ENCODE measurements around the gene ATG13.
"Not testable (repeated sequence)": the region's sequence is repeated elsewhere in the genome, so short reads cannot be mapped to it uniquely, and the experiment has no call there.

- TF ChIP-seq POLR2AphosphoS5 (IDR thresholded peaks at IDR 0.05; ENCODE audit: low read depth, low read length); CTCF (IDR thresholded peaks at IDR 0.05 in 2 of 3, conservative IDR thresholded peaks at IDR 0.05 in 1 of 3; ENCODE audit: borderline replicate concordance in 1 of 3, insufficient read depth in 1 of 3, low read depth in 2 of 3, low read length in 2 of 3); ZNF274 (IDR thresholded peaks at IDR 0.05; ENCODE audit: low read depth, low read length); SP1 (IDR thresholded peaks at IDR 0.05; ENCODE audit: low read depth); EZH2 (IDR thresholded peaks at IDR 0.05); CEBPB (IDR thresholded peaks at IDR 0.05; ENCODE audit: low read depth); ZFX (IDR thresholded peaks at IDR 0.05); FOSL1 (IDR thresholded peaks at IDR 0.05; ENCODE audit: low read depth); POLR2A (IDR thresholded peaks at IDR 0.05; ENCODE audit: borderline replicate concordance, extremely low read depth, insufficient read depth, insufficient read length); EZH2phosphoT487 (IDR thresholded peaks at IDR 0.05; ENCODE audit: borderline replicate concordance); SIN3A (IDR thresholded peaks at IDR 0.05; ENCODE audit: low read depth); JUND (IDR thresholded peaks at IDR 0.05); RAD21 (IDR thresholded peaks at IDR 0.05; ENCODE audit: low read depth): not testable (repeated sequence)
- TF ChIP-seq, protein P1, sequence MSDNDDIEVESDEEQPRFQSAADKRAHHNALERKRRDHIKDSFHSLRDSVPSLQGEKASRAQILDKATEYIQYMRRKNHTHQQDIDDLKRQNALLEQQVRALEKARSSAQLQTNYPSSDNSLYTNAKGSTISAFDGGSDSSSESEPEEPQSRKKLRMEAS (IDR thresholded peaks at IDR 0.05), result not testable (repeated sequence)
Measured at GRCh38 chr11:46709351-46709750, 92.0 kb downstream of the ATG13 start.
